Activated naive CD4-positive, alpha-beta T cell treated with anti-CD3 and anti-CD28 coated beads, Interleukin-2, amount 10 ng/mL, durations not matched to agents 7 days and 5 days (primary cell): ENCODE results near the gene TASOR.
"Not testable (repeated sequence)": the region's sequence is repeated elsewhere in the genome, so short reads cannot be mapped to it uniquely, and the experiment has no call there.

Source experiments
- CTCF ChIA-PET: fragments of 350-600 bp; sonication (Branson Sonifier 250); formaldehyde crosslinking; loops from one replicate; lab custom pipeline; 2021; ENCODE audit warnings: antibody characterized with exemption; lab: Charles Lee
- DNase-seq: peaks from one replicate; pipeline ENCODE4 v3.0.0-alpha.2; 2020
- H3K27ac Mint-ChIP-seq: one replicate; pipeline ENCODE4 v1.8.0; 2021; ENCODE audit warnings: mild to moderate bottlenecking, moderate library complexity, mixed read lengths
- H3K27me3 Mint-ChIP-seq: one replicate; pipeline ENCODE4 v1.8.0; 2021; ENCODE audit warnings: mild to moderate bottlenecking, mixed read lengths
- H3K36me3 Mint-ChIP-seq: one replicate; pipeline ENCODE4 v1.8.0; 2021; ENCODE audit warnings: mixed read lengths
- H3K4me1 Mint-ChIP-seq: one replicate; pipeline ENCODE4 v1.8.0; 2021; ENCODE audit warnings: mixed read lengths
- H3K4me3 Mint-ChIP-seq: one replicate; pipeline ENCODE4 v1.8.0; 2021; ENCODE audit warnings: mild to moderate bottlenecking, moderate library complexity, mixed read lengths
- H3K9me3 Mint-ChIP-seq: one replicate; pipeline ENCODE4 v1.8.0; 2021; ENCODE audit warnings: mixed read lengths

The TASOR gene

DNA sequence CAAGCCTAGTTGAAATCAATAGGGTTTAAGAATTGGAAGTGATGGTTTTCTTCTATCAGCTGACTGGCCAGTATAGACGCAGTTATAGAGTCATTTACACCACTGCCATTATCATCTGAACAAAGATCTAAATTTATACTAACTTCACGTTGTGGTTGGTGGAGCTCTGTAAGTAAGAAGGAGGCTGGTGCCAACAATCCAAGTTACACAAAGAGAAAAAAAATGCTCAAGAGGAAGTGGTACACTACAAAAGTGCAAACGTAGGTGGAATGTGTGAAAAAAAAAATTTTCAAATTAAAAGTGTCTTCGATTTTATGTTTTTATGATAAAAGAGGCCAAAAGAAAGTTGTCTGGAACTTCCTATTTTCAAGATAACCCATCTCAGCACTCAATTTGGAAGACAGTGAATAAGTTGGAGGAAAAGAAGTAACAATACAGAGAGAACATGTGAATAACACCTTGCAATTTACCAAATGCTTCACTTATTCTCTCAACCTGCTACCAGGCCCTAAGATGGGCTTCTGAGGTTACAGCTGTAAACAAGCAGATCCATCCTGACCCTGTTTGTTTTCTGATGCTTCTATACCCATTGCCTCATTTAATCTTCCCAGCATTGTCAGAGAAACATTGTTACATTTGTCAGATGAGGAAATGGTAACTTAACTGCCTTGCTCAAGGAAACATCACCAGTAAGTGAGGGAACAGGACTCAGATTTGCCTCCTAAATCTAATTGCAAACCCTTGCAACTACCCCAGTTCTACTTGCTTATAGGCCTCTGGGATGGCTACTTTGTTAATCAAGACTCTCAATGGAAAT is 12.0 kb upstream of the TASOR start:
- Mint-ChIP-seq H3K27ac (peak overlapping the region; percentile 29), H3K4me1 (peaks cover 48% of the 10 kb centered on the region), H3K9me3 (no peaks in the 10 kb centered on the region), H3K36me3 (no peaks in the 10 kb centered on the region), H3K27me3 (peaks cover under 1% of the 10 kb centered on the region), H3K4me3 (no peak overlapping the region)
- no peak for DNase-seq
- CTCF ChIA-PET, result interaction anchor here (0.7 to 4.8 kb wide), 4 partner anchors 29 to 293 kb away, joined by 3 to 25 read pairs (median 4); no protein-coding TSS in a partner anchor

GRCh38 chr3:56693750-56694149 is 10.7 kb upstream of the TASOR start:
- CTCF ChIA-PET, result interaction anchor here (1.0 to 4.8 kb wide), 5 partner anchors 8 to 305 kb away, joined by 3 to 25 read pairs (median 5); partner anchors contain the start of gene TASOR
- Mint-ChIP-seq H3K36me3 (no peaks in the 10 kb centered on the region), H3K27ac (no peak overlapping the region), H3K9me3 (no peaks in the 10 kb centered on the region), H3K4me3 (no peak overlapping the region), H3K4me1 (peaks cover 46% of the 10 kb centered on the region), H3K27me3 (no peaks in the 10 kb centered on the region)
- no peak for DNase-seq

DNA sequence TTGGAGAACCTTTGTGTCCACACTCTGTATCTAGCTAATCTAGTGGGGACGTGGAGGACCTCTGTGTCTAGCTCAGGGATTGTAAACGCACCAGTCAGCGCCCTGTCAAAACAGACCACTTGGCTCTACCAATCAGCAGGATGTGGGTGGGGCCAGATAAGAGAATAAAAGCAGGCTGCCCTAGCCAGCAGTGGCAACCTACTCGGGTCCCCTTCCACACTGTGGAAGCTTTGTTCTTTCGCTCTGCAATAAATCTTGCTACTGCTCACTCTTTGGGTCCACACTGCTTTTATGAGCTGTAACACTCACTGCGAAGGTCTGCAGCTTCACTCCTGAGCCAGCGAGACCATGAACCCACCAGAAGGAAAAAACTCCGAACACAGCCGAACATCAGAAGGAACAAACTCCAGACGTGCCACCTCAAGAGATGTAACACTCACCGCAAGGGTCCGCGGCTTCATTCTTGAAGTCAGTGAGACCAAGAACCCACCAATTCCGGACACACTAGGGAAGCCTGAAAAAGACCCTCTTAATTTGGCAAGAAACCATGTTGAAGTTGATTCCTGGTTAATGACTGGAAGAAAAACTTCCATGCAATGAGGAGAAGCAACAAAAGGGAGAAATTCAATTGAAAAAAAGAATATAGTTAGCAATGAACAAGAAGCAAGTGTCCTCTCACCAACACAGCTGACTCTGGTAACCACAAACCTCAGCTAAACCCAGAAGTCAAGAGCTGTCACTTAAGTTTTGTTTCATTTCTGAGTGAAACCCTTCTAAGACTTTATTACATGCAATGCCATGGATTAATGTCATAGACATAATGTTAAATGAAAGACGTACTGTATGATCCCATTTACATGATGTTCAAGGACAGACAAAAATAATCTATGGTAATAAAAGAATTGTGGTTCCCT is 9.7 kb upstream of the TASOR start:
- Mint-ChIP-seq H3K4me3 (peak overlapping the region; percentile 70), H3K4me1 (peaks cover 46% of the 10 kb centered on the region), H3K27ac (peak overlapping the region; percentile 86)
- H3K9me3 Mint-ChIP-seq, H3K27me3 Mint-ChIP-seq, H3K36me3 Mint-ChIP-seq: not testable (repeated sequence)
- CTCF ChIA-PET, result interaction anchor here (0.6 to 4.8 kb wide), 8 partner anchors 9 to 1133 kb away, joined by 3 to 25 read pairs (median 4); partner anchors contain the start of gene TASOR
- DNase-seq, result peak; percentile 71

GRCh38 chr3:56692001-56692365 is 8.9 kb upstream of the TASOR start:
- CTCF ChIA-PET, result interaction anchor here (1.7 to 4.8 kb wide), 3 partner anchors 10 to 296 kb away, joined by 4 to 25 read pairs (median 9); no protein-coding TSS in a partner anchor
- not testable (repeated sequence) for DNase-seq, H3K4me3 Mint-ChIP-seq, H3K36me3 Mint-ChIP-seq, H3K27me3 Mint-ChIP-seq, H3K27ac Mint-ChIP-seq, H3K9me3 Mint-ChIP-seq
- H3K4me1 Mint-ChIP-seq, result peaks cover 46% of the 10 kb centered on the region

DNA sequence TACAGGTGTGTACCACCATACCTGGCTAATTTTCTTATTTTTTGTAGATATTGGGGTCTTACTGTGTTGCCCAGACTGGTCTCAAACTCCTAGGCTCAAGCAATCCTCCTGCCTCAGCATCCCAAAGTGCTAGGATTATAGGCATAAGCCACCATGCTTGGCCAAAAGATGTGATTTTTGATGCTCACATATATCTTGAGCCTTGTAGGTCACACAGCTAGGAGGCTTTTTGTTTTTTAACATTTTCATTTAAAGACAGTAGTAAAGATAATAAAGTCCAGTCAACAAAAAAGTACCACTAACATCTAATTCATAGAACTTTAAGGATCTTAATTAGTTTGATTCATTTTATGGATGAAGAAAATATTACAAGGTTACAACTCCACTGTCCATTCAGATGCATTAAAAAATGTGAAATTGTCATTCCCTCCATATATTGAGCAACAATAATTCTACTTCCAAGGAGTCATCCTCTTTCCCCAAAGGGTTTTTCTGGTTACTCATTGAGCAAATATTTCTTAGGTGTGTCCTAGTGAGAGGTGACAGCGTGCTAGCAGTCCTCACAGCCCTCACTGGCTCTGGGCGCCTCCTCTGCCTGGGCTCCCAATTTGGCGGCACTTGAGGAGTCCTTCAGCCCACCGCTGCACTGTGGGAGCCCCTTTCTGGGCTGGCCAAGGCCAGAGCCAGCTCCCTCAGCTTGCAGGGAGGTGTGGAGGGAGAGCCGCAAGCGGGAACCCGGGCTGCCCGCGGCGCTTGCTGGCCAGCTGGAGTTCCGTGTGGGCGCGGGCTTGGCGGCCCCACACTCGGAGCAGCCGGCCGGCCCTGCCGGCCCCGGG is 8.3 kb upstream of the TASOR start:
- no peaks in the 10 kb centered on the region for H3K9me3 Mint-ChIP-seq
- CTCF ChIA-PET, result no interaction called here
- peaks cover 42% of the 10 kb centered on the region for H3K4me1 Mint-ChIP-seq
- H3K4me3 Mint-ChIP-seq, result no peak overlapping the region
- H3K27me3 Mint-ChIP-seq, result no peaks in the 10 kb centered on the region
- no peak for DNase-seq
- H3K27ac Mint-ChIP-seq, result no peak overlapping the region
- H3K36me3 Mint-ChIP-seq, result no peaks in the 10 kb centered on the region

DNA sequence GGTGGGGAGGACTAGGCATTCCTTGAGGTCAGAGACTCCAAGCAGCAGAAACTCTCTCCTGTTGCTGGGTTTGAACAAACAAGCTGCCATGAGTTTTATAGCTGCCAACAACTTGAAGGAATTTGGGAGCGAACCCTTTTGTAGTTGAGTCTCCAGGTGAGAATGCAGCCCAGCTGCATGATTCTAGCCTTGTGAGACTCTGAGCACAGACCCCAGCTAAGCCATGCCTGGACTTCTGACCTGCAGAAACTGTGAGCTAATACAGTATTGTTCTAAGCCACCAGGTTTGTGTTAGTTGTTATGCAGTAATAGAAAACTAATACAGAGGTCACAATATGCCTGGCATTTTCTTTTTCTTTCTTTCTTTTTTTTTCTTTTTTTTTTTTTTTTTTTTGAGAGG is 6.2 kb upstream of the TASOR start:
- Mint-ChIP-seq H3K4me3 (no peak overlapping the region), H3K27ac (no peak overlapping the region), H3K9me3 (peaks cover under 1% of the 10 kb centered on the region), H3K4me1 (peaks cover 24% of the 10 kb centered on the region), H3K27me3 (no peaks in the 10 kb centered on the region), H3K36me3 (peaks cover 5% of the 10 kb centered on the region)
- CTCF ChIA-PET, result no interaction called here
- no peak for DNase-seq

DNA sequence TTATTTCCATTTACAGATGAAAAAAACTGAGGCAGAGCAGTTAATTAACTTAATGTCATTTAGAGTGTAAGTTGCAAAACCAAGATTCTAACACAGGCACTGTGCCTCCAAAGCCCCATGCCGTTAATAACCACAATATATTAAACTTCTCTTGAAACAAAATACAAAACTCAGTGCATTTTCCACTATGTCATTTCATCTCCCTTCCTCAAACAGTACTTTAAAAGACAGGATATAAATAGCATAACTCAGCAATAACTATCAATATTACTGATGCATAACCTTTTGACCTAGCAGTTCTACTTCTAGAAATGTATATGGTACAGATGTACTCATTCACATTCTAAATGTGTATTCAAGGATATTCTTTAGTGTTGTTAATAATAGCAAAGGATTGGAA is 5.1 kb upstream of the TASOR start:
- H3K4me1 Mint-ChIP-seq, result peaks cover 22% of the 10 kb centered on the region
- H3K27ac Mint-ChIP-seq, result no peak overlapping the region

GRCh38 chr3:56684029-56684428 is 964 bp upstream of the TASOR start:
- peaks cover 6% of the 10 kb centered on the region for H3K27me3 Mint-ChIP-seq
- CTCF ChIA-PET, result no interaction called here
- H3K27ac Mint-ChIP-seq, result peak overlapping the region; percentile 89

More for the DNA sequence above, 5.1 kb upstream of the TASOR start:
- peaks cover 6% of the 10 kb centered on the region for H3K9me3 Mint-ChIP-seq
- no peaks in the 10 kb centered on the region for H3K27me3 Mint-ChIP-seq
- no peak overlapping the region for H3K4me3 Mint-ChIP-seq
- peaks cover 12% of the 10 kb centered on the region for H3K36me3 Mint-ChIP-seq
- CTCF ChIA-PET, result no interaction called here
- DNase-seq, result no peak

GRCh38 chr3:56682462-56683121 is 473 bp downstream of the TASOR start:
- H3K9me3 Mint-ChIP-seq, result peaks cover 8% of the 10 kb centered on the region
- H3K4me3 Mint-ChIP-seq, result peak overlapping the region; percentile 92
- H3K27ac Mint-ChIP-seq, result peak overlapping the region; percentile 98
- H3K36me3 Mint-ChIP-seq, result peaks cover 50% of the 10 kb centered on the region
- DNase-seq, result peak; percentile 86
- peaks cover 6% of the 10 kb centered on the region for H3K27me3 Mint-ChIP-seq
- CTCF ChIA-PET, result interaction anchor here (1.5 to 1.6 kb wide), 2 partner anchors 11 to 20 kb away, joined by 5 to 6 read pairs; no protein-coding TSS in a partner anchor
- H3K4me1 Mint-ChIP-seq, result peaks cover 48% of the 10 kb centered on the region

More at GRCh38 chr3:56684029-56684428, 964 bp upstream of the TASOR start:
- Mint-ChIP-seq H3K4me3 (peak overlapping the region; percentile 21), H3K36me3 (peaks cover 40% of the 10 kb centered on the region), H3K9me3 (peaks cover 8% of the 10 kb centered on the region), H3K4me1 (peaks cover 41% of the 10 kb centered on the region)
- DNase-seq, result no peak

DNA sequence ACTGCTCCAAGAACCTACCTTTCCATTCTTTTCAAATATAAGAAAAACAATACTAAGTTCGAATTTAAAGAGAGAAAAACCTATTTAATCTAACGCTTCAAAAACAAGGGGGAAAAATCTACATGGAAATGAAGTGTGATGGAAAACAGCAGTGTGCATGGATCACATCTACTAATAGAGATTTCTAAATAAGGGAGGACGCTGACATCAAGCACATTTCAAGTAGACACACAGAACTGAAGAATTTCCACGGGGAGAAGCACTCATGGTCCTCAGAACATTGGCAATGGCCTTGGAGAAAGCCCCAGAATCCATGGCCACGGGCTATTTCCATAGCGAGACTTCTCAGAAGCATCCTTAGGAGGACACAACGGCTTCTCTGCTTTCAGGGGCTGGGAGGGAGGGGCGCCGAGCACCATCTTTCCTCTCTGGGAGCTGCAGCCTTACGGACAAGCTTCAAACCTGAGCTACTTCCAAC is 1.0 kb downstream of the TASOR start:
- no peak for DNase-seq
- H3K27ac Mint-ChIP-seq, result peak overlapping the region; percentile 98
- H3K4me3 Mint-ChIP-seq, result peak overlapping the region; percentile 92
- H3K27me3 Mint-ChIP-seq, result peaks cover 6% of the 10 kb centered on the region
- CTCF ChIA-PET, result interaction anchor here (1.5 to 1.6 kb wide), 2 partner anchors 11 to 20 kb away, joined by 5 to 6 read pairs; no protein-coding TSS in a partner anchor
- peaks cover 56% of the 10 kb centered on the region for H3K36me3 Mint-ChIP-seq
- H3K9me3 Mint-ChIP-seq, result peaks cover 8% of the 10 kb centered on the region
- H3K4me1 Mint-ChIP-seq, result peaks cover 52% of the 10 kb centered on the region

DNA sequence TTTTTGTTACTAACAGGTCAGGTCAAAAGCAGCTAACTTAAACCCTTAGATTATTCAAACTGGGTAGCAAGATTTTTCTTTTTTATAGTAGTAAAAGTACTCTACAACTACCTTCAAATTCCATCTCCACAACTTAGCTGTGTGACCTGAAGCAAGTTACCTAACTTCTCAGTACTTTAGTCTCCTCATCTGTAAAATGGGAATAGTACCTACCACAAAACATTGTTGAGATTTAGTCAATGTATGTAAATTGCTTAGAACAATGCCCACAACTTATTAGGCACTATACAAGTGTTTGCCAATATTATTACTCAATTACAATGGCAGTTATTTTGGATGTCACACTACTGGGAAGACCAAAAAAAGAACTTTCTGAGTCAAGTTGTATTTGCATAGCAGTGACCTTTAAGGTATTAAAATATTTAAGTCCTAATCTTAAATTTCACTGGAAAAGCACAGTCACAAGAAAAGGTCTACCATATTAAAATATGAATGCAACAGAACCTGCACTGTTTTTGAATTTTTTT is 2.9 kb downstream of the TASOR start:
- H3K27ac Mint-ChIP-seq, result no peak overlapping the region
- no peak for DNase-seq
- peaks cover 59% of the 10 kb centered on the region for H3K36me3 Mint-ChIP-seq
- H3K4me3 Mint-ChIP-seq, result no peak overlapping the region
- H3K9me3 Mint-ChIP-seq, result peaks cover 8% of the 10 kb centered on the region
- H3K27me3 Mint-ChIP-seq, result peaks cover 6% of the 10 kb centered on the region
- CTCF ChIA-PET, result no interaction called here
- peaks cover 52% of the 10 kb centered on the region for H3K4me1 Mint-ChIP-seq

DNA sequence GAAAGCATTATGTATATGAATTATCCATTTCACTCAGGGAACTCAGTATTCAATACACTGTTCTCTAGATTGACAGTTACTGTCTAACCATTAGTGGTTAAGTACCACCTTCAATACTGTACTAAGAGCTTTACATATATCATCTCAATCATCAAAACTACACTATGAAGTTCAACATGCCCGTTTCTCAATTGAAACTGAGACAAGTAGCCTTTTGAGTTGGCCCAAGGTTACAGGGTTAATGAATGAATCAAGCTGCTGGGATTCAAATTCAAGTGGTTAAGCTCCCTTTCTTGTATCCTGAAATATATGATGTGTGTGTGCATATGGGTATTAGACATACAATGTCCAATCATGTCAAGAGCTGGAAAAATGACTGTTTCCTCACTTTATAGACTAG is 5.8 kb downstream of the TASOR start:
- Mint-ChIP-seq H3K4me1 (peaks cover 44% of the 10 kb centered on the region), H3K9me3 (peaks cover 2% of the 10 kb centered on the region), H3K4me3 (no peak overlapping the region), H3K27me3 (peaks cover 1% of the 10 kb centered on the region), H3K27ac (no peak overlapping the region), H3K36me3 (peaks cover 52% of the 10 kb centered on the region)
- CTCF ChIA-PET, result no interaction called here
- no peak for DNase-seq
